GM19468 (cell line): ENCODE results near the gene LENG8.
A peak's percentile ranks its signal among the peaks of the same experiment; 100 is the strongest.

Source experiments
- ATAC-seq: cut with Tn5 transposase; IDR thresholded peaks from one replicate; pipeline ENCODE4 v1.9.1; 2021; ENCODE audit warnings: mild to moderate bottlenecking, moderate library complexity, moderate number of reproducible peaks; ENCODE audit not compliant: unreplicated experiment; ENCODE audit errors: extremely low read depth

Gene LENG8

GRCh38 chr19:54448774-54449700 is at the start of gene LENG8:
LENG8 (plus strand) TSS chr19:54449199; CDS start chr19:54451345, 2,146 bp downstream.
- peak; percentile 65 for ATAC-seq

- ATAC-seq = no peak
Observed at GRCh38 chr19:54400913-54401312, 48.1 kb upstream of the LENG8 start.

GRCh38 chr19:54403054-54403453 is 45.9 kb upstream of the LENG8 start:
- ATAC-seq = no peak

- no peak for ATAC-seq
Observed at GRCh38 chr19:54405628-54406027, 43.4 kb upstream of the LENG8 start.

GRCh38 chr19:54407780-54408179 is 41.2 kb upstream of the LENG8 start:
- ATAC-seq = no peak

- ATAC-seq = no peak
Observed at GRCh38 chr19:54408456-54409026, 40.5 kb upstream of the LENG8 start.

- no peak for ATAC-seq
Observed at GRCh38 chr19:54411033-54411432, 38.0 kb upstream of the LENG8 start.

GRCh38 chr19:54412877-54413276 is 36.1 kb upstream of the LENG8 start:
- no peak for ATAC-seq

- no peak for ATAC-seq
Observed at GRCh38 chr19:54414156-54414555, 34.8 kb upstream of the LENG8 start.

GRCh38 chr19:54415208-54415900 is 33.6 kb upstream of the LENG8 start, which contains the start of gene TTYH1:
TTYH1 (plus strand) TSS chr19:54415464; CDS start chr19:54415553, 89 bp downstream.
- no peak for ATAC-seq

- ATAC-seq = no peak
Observed at GRCh38 chr19:54415901-54416673, 32.9 kb upstream of the LENG8 start.

- no peak for ATAC-seq
Observed at GRCh38 chr19:54416695-54417491, 32.1 kb upstream of the LENG8 start.

- ATAC-seq = no peak
Observed at GRCh38 chr19:54418030-54418929, 30.7 kb upstream of the LENG8 start.

- no peak for ATAC-seq
Observed at GRCh38 chr19:54418930-54419800, 29.8 kb upstream of the LENG8 start.

- no peak for ATAC-seq
Observed at GRCh38 chr19:54420068-54420382, 29.0 kb upstream of the LENG8 start.

- ATAC-seq = no peak
Observed at GRCh38 chr19:54420383-54421168, 28.4 kb upstream of the LENG8 start.

- ATAC-seq = no peak
Observed at GRCh38 chr19:54421169-54421516, 27.9 kb upstream of the LENG8 start.
